ENCODE data around the gene TOLLIP. TPM values are rescaled to one million over a fixed set of nuclear protein-coding genes. Genes with fewer than 3 reads are reported as not detected.

The TOLLIP gene
- 18.9 and 19.7 TPM in 2 replicates for total RNA-seq (2012; rRNA removed)
- polyA plus RNA-seq (2012; rRNA removed), result 42.9 and 44.7 TPM in 2 replicates
- polyA plus RNA-seq (2012; cell fraction: cytosol; rRNA removed), result 45.2 and 62.0 TPM in 2 replicates
- 24.1 and 56.7 TPM in 2 replicates for polyA plus RNA-seq (2012; cell fraction: nucleus; rRNA removed; ENCODE audit: low replicate concordance)
- percentile 66 among the genes with signal in this experiment for Bru-seq, nascent RNA
- percentile 72 among the genes with signal in this experiment for BruChase-seq, experiment 1, labeled RNA remaining after a 6-hour chase
- percentile 75 among the genes with signal in this experiment for BruChase-seq, experiment 2, labeled RNA remaining after a 2-hour chase
- long read RNA-seq, transcript TOLLIP-202 (6 exons, 3,617 nt), result major isoform, 56 of 125 reads
- long read RNA-seq, transcript TOLLIP-211 (5 exons, 684 nt), result minor isoform, 6 of 125 reads
- long read RNA-seq, partial matches to known transcripts, result 33 of 125 reads
- long read RNA-seq, other reads (novel, unspliced or antisense), result 30 of 125 reads

DNA sequence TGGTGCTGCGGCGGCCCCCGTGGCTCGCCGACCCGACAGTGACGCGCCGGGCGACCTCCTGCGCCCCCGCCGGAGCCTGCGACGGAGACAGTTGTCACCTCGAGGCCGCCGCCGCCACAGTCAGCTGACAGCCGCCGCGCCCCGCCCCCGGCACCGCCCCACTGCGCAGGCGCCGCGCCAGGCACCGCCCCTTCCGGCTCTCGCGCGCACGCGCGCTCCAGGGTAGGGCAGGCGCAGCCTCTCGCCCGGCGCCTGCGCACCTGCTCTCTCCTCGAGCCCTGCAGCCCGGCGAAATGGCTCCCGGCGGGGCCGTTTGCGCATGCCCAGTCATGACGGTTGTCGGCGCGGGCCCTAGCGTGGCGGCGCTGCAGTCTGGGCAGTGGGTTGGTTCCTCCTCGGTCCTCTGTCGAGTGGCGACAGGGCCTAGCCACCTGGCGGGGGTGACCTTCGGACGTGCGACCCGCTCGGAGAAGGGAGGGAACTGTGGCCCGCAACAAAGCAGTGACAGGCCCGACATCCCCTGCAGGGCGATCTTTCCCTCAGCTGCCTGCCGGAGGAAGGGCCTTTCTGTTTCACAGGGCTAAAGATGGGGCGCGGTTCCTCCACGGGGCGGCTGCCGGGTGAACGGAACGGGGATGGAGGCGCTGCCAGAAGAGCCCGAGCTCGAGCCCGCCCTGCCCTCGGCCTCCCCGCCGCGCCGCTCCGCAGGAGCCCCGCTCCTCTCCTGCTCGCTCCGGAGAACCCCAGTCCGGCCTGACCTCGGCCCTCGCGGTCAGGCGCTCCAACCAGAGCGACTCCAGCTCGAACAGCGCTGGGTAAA is at the start of gene TOLLIP:
Gene TOLLIP (minus strand): TSS at position 135 of the 820 bp plus-strand sequence. CDS start 134 bp downstream, at position 1.
- no peak within 1 kb of the TSS; the same call in 1 of the 2 replicates for H2BK20ac ChIP-seq (ENCODE audit: low read depth, low read length)
- peaks cover 4% of the 10 kb centered on the region; the same call in 1 of the 2 replicates for H3K9me1 ChIP-seq (ENCODE audit: insufficient read depth, low read length)
- peak within 1 kb of the TSS; percentile 90 for H2BK5ac ChIP-seq (ENCODE audit: low read depth, low read length, poor library complexity, severe bottlenecking)
- H3K18ac ChIP-seq (ENCODE audit: low read depth, low read length), result peak within 1 kb of the TSS; percentile 89
- H3K27ac ChIP-seq (ENCODE audit: insufficient read depth, low read length), result peak within 1 kb of the TSS; percentile 96
- H2AK9ac ChIP-seq (replicated peaks; ENCODE audit: low read depth, low read length, poor library complexity), result peak within 1 kb of the TSS; percentile 92
- H3K79me1 ChIP-seq (ENCODE audit: low read depth in 1 of 2, low read length in 2 of 2), result peaks cover 17 to 48% of the 10 kb centered on the region in 2 experiments; a peak in 3 of 4 replicates
- WGBS, 2 experiments (ENCODE audit: extremely low coverage in 2 of 2, insufficient read length in 1 of 2), result 6% methylated on average over 55 of the region's 97 CpGs; no CpG with 5 or more reads in 1 of the 2 experiments
- peak within 1 kb of the TSS; percentile 89 for H4K91ac ChIP-seq (ENCODE audit: insufficient read depth, low read depth, low read length)
- peaks cover 42% of the 10 kb centered on the region for H4K20me1 ChIP-seq (ENCODE audit: insufficient read depth, low read length)
- peak; percentile 94 for ATAC-seq (ENCODE audit: low read depth)
- H3K4me3 ChIP-seq (ENCODE audit: insufficient read depth, low read depth, low read length), result peak within 1 kb of the TSS; percentile 86
- DNase-seq, result peak; percentile 87
- H2AK5ac ChIP-seq (ENCODE audit: low read depth, low read length), result peak within 1 kb of the TSS; percentile 83
- intact Hi-C loops (cut with micrococcal nuclease) (no loop called here), in situ Hi-C loops (cut with MboI; ENCODE audit: low sequenced_read_pairs) (no loop called here), dilution Hi-C loops (cut with HindIII; ENCODE audit: low sequenced_read_pairs, unreplicated experiment) (no loop called here)
- peak within 1 kb of the TSS; percentile 98 for H4K5ac ChIP-seq (ENCODE audit: low read depth, low read length)
- peak within 1 kb of the TSS; percentile 94 for H3K4me2 ChIP-seq (ENCODE audit: low read depth, low read length)
- peak within 1 kb of the TSS; percentile 92 for H3K9ac ChIP-seq (ENCODE audit: low read depth, low read length)
- peak within 1 kb of the TSS; percentile 98 for H2AFZ ChIP-seq (replicated peaks; ENCODE audit: low read length, poor library complexity)
- peaks cover 4% of the 10 kb centered on the region; the same call in 1 of the 2 replicates for H3K4me1 ChIP-seq (ENCODE audit: control insufficient read depth, insufficient read depth, low read length)
- peak within 1 kb of the TSS; percentile 94 for H3K23ac ChIP-seq (ENCODE audit: low read depth, low read length)
- peak within 1 kb of the TSS; percentile 73; the same call in 1 of the 2 replicates for H3K56ac ChIP-seq (ENCODE audit: extremely low read depth, insufficient read depth, low read length)
- H4K8ac ChIP-seq (ENCODE audit: low read depth in 2 of 2, low read length in 2 of 2), result peak within 1 kb of the TSS; percentile 84 to 97
- POLR2A ChIA-PET (ENCODE audit: unreplicated experiment), result no interaction called here
- peak within 1 kb of the TSS; percentile 96 for H3K4ac ChIP-seq (ENCODE audit: low read depth, low read length)
- no peak within 1 kb of the TSS for H2BK15ac ChIP-seq (ENCODE audit: low read depth, low read length)
- CTCF ChIA-PET, result interaction anchor here (1.0 kb wide), 1 partner anchor 10 kb away, joined by 3 read pairs; no protein-coding TSS in a partner anchor
- peak within 1 kb of the TSS; percentile 72; the same call in 1 of the 2 replicates for H2BK120ac ChIP-seq (ENCODE audit: low read depth, low read length)
- no TSS peak for BruUV-seq (replicated peaks)
- H3K14ac ChIP-seq (replicated peaks; ENCODE audit: low read depth, low read length), result peak within 1 kb of the TSS; percentile 98
- no peaks in the 10 kb centered on the region for H3K27me3 ChIP-seq (ENCODE audit: control insufficient read depth, insufficient read depth, low read length)
- peaks cover 3% of the 10 kb centered on the region; the same call in 1 of the 2 replicates for H3K36me3 ChIP-seq (ENCODE audit: control insufficient read depth, insufficient read depth, low read length)
- peaks cover 7% of the 10 kb centered on the region for H3K9me3 ChIP-seq (ENCODE audit: control insufficient read depth, insufficient read depth, low read length)
- peak; percentile 70; the same call in 1 of the 2 replicates for TF ChIP-seq POLR2A (IDR thresholded peaks at IDR 0.05; ENCODE audit: low read depth, low read length)
- TF ChIP-seq CHD1 (IDR thresholded peaks at IDR 0.05; ENCODE audit: low read depth, low read length), result no peak
- no peak for TF ChIP-seq CEBPB (IDR thresholded peaks at IDR 0.05; ENCODE audit: low read depth, low read length)
- TF ChIP-seq NFE2L2 (IDR thresholded peaks at IDR 0.05; ENCODE audit: low read depth, low read length), result no peak
- no peak for TF ChIP-seq BHLHE40 (IDR thresholded peaks at IDR 0.05; ENCODE audit: low read depth, low read length)
- TF ChIP-seq RCOR1 (IDR thresholded peaks at IDR 0.05; ENCODE audit: insufficient replicate concordance, low read length), result no peak
- TF ChIP-seq, protein P1, sequence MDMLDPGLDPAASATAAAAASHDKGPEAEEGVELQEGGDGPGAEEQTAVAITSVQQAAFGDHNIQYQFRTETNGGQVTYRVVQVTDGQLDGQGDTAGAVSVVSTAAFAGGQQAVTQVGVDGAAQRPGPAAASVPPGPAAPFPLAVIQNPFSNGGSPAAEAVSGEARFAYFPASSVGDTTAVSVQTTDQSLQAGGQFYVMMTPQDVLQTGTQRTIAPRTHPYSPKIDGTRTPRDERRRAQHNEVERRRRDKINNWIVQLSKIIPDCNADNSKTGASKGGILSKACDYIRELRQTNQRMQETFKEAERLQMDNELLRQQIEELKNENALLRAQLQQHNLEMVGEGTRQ (IDR thresholded peaks at IDR 0.05; ENCODE audit: low read depth, low read length), result peak; percentile 80
- TF ChIP-seq, protein P2, sequence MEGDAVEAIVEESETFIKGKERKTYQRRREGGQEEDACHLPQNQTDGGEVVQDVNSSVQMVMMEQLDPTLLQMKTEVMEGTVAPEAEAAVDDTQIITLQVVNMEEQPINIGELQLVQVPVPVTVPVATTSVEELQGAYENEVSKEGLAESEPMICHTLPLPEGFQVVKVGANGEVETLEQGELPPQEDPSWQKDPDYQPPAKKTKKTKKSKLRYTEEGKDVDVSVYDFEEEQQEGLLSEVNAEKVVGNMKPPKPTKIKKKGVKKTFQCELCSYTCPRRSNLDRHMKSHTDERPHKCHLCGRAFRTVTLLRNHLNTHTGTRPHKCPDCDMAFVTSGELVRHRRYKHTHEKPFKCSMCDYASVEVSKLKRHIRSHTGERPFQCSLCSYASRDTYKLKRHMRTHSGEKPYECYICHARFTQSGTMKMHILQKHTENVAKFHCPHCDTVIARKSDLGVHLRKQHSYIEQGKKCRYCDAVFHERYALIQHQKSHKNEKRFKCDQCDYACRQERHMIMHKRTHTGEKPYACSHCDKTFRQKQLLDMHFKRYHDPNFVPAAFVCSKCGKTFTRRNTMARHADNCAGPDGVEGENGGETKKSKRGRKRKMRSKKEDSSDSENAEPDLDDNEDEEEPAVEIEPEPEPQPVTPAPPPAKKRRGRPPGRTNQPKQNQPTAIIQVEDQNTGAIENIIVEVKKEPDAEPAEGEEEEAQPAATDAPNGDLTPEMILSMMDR (conservative IDR thresholded peaks at IDR 0.05; ENCODE audit: low read depth, low read length), result peak; percentile 33
- TF ChIP-seq SMC3 (IDR thresholded peaks at IDR 0.05; ENCODE audit: low read depth, low read length), result no peak
- TF ChIP-seq, protein P3, sequence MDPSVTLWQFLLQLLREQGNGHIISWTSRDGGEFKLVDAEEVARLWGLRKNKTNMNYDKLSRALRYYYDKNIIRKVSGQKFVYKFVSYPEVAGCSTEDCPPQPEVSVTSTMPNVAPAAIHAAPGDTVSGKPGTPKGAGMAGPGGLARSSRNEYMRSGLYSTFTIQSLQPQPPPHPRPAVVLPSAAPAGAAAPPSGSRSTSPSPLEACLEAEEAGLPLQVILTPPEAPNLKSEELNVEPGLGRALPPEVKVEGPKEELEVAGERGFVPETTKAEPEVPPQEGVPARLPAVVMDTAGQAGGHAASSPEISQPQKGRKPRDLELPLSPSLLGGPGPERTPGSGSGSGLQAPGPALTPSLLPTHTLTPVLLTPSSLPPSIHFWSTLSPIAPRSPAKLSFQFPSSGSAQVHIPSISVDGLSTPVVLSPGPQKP (IDR thresholded peaks at IDR 0.05; ENCODE audit: borderline replicate concordance, low read depth, low read length), result no peak
- no peak for TF ChIP-seq MAFK (IDR thresholded peaks at IDR 0.05; ENCODE audit: low read depth, low read length)

Data from IMR-90 (cell line).